GM23338 (cell line): ENCODE data around the gene BNIP5.

Experiments
- CTCF ChIP-seq, 2 experiments: fragments of 200-600 bp in 1 of 2; sonication (generic) in 1 of 2; conservative IDR thresholded peaks; 2 replicates each; pipeline versions ENCODE4 v1.5.1 to v1.6.1; 2016 to 2017; ENCODE audit warnings: antibody characterized with exemption in 2 of 2, low read depth in 2 of 2, mild to moderate bottlenecking in 2 of 2, moderate library complexity in 1 of 2
- EZH2 ChIP-seq: fragments of 200-600 bp; sonication (generic); IDR thresholded peaks from one replicate; pipeline ENCODE4 v1.8.0; 2017; ENCODE audit warnings: antibody characterized with exemption, mild to moderate bottlenecking, low read depth; ENCODE audit not compliant: unreplicated experiment
- EZH2phosphoT487 ChIP-seq: fragments of 200-600 bp; sonication (generic); IDR thresholded peaks from one replicate; pipeline ENCODE4 v1.8.1; 2018; ENCODE audit warnings: antibody characterized with exemption; ENCODE audit not compliant: unreplicated experiment
- JUNB ChIP-seq: IDR thresholded peaks from one replicate; pipeline ENCODE4 v1.6.1; 2016; ENCODE audit warnings: antibody characterized with exemption; ENCODE audit not compliant: unreplicated experiment
- POLR2AphosphoS5 ChIP-seq: IDR thresholded peaks from 2 replicates; pipeline ENCODE4 v1.6.1; 2016; ENCODE audit warnings: antibody characterized with exemption, low read depth
- REST ChIP-seq: IDR thresholded peaks from one replicate; pipeline ENCODE4 v1.6.1; 2018; ENCODE audit warnings: antibody characterized with exemption; ENCODE audit not compliant: unreplicated experiment
- ZNF331 ChIP-seq: fragments of 250-450 bp; sonication (Bioruptor Pico); IDR thresholded peaks from 2 replicates; pipeline ENCODE4 v1.5.0; 2020; ENCODE audit warnings: low read depth, mild to moderate bottlenecking, moderate library complexity
- ZNF462 ChIP-seq: fragments of 250-450 bp; sonication (Bioruptor Pico); IDR thresholded peaks from 2 replicates; pipeline ENCODE4 v1.5.0; 2020; ENCODE audit warnings: mild to moderate bottlenecking, moderate library complexity

GRCh38 chr6:36358226-36358915 lies 21.7 kb upstream of the BNIP5 start:
- TF ChIP-seq EZH2 (no peak), CTCF (conservative IDR thresholded peaks at IDR 0.05; ENCODE audit: low read depth in 2 of 2) (no peak), POLR2AphosphoS5 (no peak), REST (no peak), EZH2phosphoT487 (no peak), ZNF331 (CRISPR knock-in tag) (no peak), JUNB (no peak), ZNF462 (no peak)
